NCI-H774 (cell line): Measurements from ENCODE around the gene DPP4.

Experiments
- DNase-seq: peaks from one replicate; lab custom pipeline; 2025; lab: John Stamatoyannopoulos, UW

DPP4 gene

GRCh38 chr2:162085090-162085891 is 11.3 kb upstream of the DPP4 start:
- no peak for DNase-seq

DNA sequence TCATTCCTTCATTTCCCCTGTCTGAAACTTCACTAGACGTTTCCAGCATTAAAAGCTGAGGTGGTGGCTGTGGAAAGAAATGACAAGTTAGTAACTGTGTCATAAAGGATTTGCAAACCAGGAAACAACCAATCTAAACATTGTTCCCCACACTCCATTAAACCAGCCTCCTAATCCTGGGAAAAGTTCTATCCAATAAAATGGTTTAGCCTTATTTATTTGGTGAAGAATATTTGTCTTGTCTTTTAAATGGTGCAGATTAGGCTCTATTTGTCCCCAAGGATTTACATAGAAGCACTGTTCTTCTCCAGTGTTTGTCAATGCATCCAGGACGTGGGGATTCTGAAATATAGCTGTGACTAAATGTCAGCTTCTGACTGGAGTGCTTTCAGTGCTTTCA is 10.5 kb upstream of the DPP4 start:
- DNase-seq = no peak

GRCh38 chr2:162082681-162083080 is 8.7 kb upstream of the DPP4 start:
- DNase-seq = no peak

- no peak for DNase-seq
Measured at GRCh38 chr2:162082036-162082435, 8.0 kb upstream of the DPP4 start.

GRCh38 chr2:162079514-162079913 is 5.5 kb upstream of the DPP4 start:
- DNase-seq = no peak

GRCh38 chr2:162075689-162076132 is 1.7 kb upstream of the DPP4 start:
- no peak for DNase-seq

- DNase-seq = no peak
Measured at GRCh38 chr2:162074928-162075688, 1.1 kb upstream of the DPP4 start.

GRCh38 chr2:162074632-162074895 is 549 bp upstream of the DPP4 start:
- DNase-seq = no peak

DNA sequence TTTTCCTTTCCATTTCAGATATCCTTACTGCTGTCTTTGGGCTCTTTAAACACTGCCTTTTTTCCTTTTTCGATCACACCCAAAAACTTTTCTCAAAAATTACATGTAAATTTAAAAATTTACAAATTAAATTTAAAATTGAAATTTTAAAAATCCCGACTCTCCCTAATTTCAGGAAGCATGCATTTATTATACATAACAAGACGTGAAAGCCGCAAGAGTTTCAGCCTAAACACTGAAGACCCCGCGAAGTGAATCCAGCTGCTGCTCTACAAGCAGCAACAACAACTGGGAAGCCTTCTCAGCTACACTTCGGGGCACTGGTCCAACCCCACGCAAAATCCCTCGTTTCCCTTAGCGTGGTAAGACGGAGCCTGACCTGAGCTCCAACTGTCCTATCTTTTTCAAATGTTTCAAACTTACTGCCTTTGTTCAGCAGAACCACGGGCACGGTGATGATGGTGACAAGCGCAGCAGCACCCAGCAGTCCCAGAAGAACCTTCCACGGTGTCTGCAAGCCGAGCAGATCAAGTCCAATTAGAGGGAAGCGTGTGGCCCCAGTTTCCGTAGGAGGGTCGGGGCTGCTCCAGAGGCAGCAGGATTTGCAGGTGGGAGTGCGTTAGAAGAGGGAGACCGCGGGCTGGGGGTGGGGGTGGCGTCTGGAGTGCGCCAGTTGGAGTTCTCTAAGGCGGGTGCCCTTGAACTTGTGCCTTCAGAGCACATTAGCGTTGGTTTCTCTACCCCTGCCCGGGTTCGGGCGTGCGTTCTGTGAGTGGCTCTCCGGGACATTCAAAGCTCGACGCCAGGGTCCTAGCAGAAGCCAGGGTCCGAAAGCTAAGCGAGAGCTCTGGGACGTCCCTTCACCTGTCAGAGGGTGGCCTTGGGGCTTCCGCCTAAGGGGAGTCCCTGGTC is 783 bp downstream of the DPP4 start:
- no peak for DNase-seq

DNA sequence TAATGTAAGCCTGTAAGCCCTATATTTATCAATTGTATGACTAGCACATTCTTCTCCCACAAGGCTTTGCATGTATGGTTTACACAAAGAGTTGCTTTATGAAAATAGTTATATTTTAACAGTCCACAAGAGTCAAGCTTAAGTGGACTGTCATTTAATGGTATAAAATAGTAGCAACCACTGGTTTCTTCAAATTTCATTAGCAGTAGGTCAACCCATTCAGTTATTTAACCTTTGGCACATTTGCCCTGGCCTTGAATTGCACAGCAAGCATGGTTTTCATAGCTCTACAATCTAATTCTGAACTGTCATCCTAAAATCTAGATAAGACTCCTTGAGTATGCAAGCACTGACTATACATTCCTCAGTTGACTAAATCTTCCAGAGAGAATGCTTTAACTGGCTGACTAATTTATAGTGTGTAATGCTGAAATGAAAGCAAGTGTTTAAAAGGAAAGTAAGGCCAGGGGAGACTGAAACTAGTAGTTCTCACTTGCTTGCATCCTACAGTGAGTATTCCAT is 1.8 kb downstream of the DPP4 start:
- no peak for DNase-seq

DNA sequence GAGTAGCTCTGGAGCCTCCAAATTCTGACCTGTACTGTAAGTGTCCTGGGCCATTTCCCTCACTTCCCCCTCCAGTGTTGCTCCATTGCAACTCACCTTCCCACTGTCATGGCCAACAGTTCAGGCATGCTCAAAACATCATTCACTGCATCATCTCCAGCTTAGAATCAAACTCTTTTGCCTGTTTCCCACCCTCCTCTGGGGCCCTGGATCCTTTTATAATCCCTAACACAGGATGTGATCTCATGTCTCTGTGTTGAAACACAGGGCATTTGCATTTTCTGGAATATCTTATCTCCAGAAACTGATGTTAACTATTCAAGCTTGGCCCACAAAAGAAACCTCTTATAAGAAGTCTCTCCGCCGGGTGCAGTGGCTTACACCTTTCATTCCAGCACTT is 3.0 kb downstream of the DPP4 start:
- DNase-seq = no peak

GRCh38 chr2:162070228-162070936 is 3.6 kb downstream of the DPP4 start:
- DNase-seq = no peak

GRCh38 chr2:162069267-162069903 is 4.6 kb downstream of the DPP4 start:
- DNase-seq = no peak

- no peak for DNase-seq
Measured at GRCh38 chr2:162067596-162067995, 6.4 kb downstream of the DPP4 start.

DNA sequence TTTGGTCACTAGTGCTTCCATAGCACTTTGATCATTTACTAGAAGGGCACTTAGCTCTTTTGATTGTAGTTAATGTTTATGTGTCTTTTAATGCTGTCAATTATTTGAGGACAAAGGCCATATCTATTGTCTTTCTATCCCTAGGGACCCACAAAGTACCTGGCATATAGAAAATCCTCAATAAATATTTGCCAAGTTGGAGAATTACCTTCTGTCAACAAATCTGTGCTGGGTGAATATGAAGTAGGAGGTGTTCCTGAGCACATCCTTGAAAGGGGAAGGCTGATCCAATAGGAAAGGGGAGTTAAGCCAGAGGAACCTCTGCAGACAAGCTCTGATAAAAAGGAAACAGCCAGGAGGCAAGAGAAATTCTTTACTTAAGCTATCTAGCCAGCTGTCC is 8.2 kb downstream of the DPP4 start:
- DNase-seq = peak; percentile 34

- DNase-seq = no peak
Measured at GRCh38 chr2:162063899-162064298, 10.1 kb downstream of the DPP4 start.

DNA sequence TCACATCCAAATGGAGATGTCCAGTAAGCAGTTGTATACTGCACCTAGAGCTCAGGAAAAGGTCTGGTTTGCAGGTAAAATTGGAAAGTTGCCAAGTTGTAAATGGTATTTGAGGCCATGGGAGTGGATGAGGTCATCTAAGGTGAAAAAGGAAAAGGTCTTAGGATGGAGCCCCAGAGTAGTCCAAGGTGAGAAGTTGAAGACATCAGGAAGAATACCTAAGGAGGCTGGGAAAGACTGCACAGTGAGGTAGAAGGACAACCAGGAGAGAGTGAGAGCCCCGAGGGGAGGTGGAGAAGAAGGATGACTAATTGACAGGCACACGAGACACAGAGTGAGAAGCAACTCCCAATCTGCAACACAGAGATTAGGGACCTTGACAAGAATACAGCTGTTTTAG is 10.7 kb downstream of the DPP4 start:
- no peak for DNase-seq

GRCh38 chr2:162062559-162062958 is 11.5 kb downstream of the DPP4 start:
- DNase-seq = no peak

DNA sequence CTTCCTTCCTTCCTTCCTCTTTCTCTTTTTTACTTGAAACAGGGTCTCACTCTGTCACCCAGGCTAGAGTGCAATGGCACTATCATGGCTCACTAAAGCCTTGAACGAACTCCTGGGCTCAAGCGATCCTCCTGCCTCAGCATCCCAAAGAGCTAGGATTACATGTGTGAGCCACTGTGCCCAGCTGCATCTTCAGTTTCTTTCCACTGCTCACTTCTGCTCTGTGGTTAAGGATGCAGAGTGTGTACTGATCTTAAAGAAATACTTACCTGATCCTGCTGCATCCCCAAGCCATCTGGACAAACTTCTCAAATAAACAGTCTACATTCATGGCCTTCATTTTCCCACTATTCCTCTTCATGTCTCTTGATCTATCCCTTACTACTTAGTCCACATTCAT is 13.0 kb downstream of the DPP4 start:
- DNase-seq = no peak

GRCh38 chr2:162060532-162060931 is 13.5 kb downstream of the DPP4 start:
- DNase-seq = no peak

GRCh38 chr2:162058973-162059668 is 14.9 kb downstream of the DPP4 start:
- DNase-seq = no peak
